OCI-LY7 (cell line): ENCODE results near the gene PARM1.

ENCODE experiments used
- EZH2phosphoT487 ChIP-seq: fragments of 200-600 bp; sonication (generic); IDR thresholded peaks from 2 replicates; pipeline ENCODE4 v1.6.1; 2018; ENCODE audit warnings: low read depth, borderline replicate concordance, mild to moderate bottlenecking, mixed run types, antibody characterized with exemption, low read length, moderate library complexity, mixed read lengths
- TF ChIP-seq, protein P1 (sequence below): fragments of 200-600 bp; sonication (generic); conservative IDR thresholded peaks from 2 replicates; pipeline ENCODE4 v1.5.1; 2014; ENCODE audit warnings: mild to moderate bottlenecking, antibody characterized with exemption, low read length, moderate library complexity, mixed read lengths

GRCh38 chr4:74920704-74921103 is 12.2 kb upstream of the PARM1 start:
- TF ChIP-seq, protein P1, sequence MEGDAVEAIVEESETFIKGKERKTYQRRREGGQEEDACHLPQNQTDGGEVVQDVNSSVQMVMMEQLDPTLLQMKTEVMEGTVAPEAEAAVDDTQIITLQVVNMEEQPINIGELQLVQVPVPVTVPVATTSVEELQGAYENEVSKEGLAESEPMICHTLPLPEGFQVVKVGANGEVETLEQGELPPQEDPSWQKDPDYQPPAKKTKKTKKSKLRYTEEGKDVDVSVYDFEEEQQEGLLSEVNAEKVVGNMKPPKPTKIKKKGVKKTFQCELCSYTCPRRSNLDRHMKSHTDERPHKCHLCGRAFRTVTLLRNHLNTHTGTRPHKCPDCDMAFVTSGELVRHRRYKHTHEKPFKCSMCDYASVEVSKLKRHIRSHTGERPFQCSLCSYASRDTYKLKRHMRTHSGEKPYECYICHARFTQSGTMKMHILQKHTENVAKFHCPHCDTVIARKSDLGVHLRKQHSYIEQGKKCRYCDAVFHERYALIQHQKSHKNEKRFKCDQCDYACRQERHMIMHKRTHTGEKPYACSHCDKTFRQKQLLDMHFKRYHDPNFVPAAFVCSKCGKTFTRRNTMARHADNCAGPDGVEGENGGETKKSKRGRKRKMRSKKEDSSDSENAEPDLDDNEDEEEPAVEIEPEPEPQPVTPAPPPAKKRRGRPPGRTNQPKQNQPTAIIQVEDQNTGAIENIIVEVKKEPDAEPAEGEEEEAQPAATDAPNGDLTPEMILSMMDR: no peak
- no peak for TF ChIP-seq EZH2phosphoT487
